Endothelial cell (in vitro differentiated cells): Measurements from ENCODE around the gene TMEM232. TPM values are rescaled to one million over a fixed set of nuclear protein-coding genes. Genes with fewer than 3 reads are reported as not detected.
"Not testable (repeated sequence)": the region's sequence is repeated elsewhere in the genome, so short reads cannot be mapped to it uniquely, and the experiment has no call there.

Source experiments
- DNase-seq: peaks from one replicate; pipeline ENCODE4 v3.0.0; 2021; ENCODE audit warnings: low spot score
- H3K27ac Mint-ChIP-seq: one replicate; pipeline ENCODE4 v1.8.0; 2021; ENCODE audit warnings: mixed read lengths, inconsistent platforms; ENCODE audit not compliant: unreplicated experiment
- H3K27me3 Mint-ChIP-seq: one replicate; pipeline ENCODE4 v1.8.0; 2021; ENCODE audit warnings: mild to moderate bottlenecking, moderate library complexity, mixed read lengths, inconsistent platforms; ENCODE audit not compliant: unreplicated experiment
- H3K36me3 Mint-ChIP-seq: one replicate; pipeline ENCODE4 v1.8.0; 2021; ENCODE audit warnings: mild to moderate bottlenecking, low read depth, mixed read lengths, inconsistent platforms; ENCODE audit not compliant: unreplicated experiment
- H3K4me1 Mint-ChIP-seq: one replicate; pipeline ENCODE4 v1.8.0; 2021; ENCODE audit warnings: mild to moderate bottlenecking, mixed read lengths, inconsistent platforms; ENCODE audit not compliant: unreplicated experiment
- H3K4me3 Mint-ChIP-seq: one replicate; pipeline ENCODE4 v1.8.0; 2021; ENCODE audit warnings: mild to moderate bottlenecking, mixed read lengths, inconsistent platforms; ENCODE audit not compliant: unreplicated experiment
- H3K9me3 Mint-ChIP-seq: one replicate; pipeline ENCODE4 v1.8.0; 2021; ENCODE audit warnings: mixed read lengths, inconsistent platforms; ENCODE audit not compliant: unreplicated experiment
- CTCF ChIP-seq: fragments of 200-600 bp; sonication (generic); IDR thresholded peaks from one replicate; pipeline ENCODE4 v1.5.0; 2021; ENCODE audit warnings: antibody characterized with exemption; ENCODE audit not compliant: unreplicated experiment
- total RNA-seq: library from RNA; stranded (reverse); fragmentation: NEBNext Ultra II Directional; extraction: Animal tissue kit (Norgen Biotek cat#: 25700); gene quantifications from one replicate; pipeline ENCODE4 v1.2.1, GENCODE V29; 2021; ENCODE audit not compliant: unreplicated experiment

Gene TMEM232
- total RNA-seq, 1 donor from 2014 or later: 3.1 TPM

- no peak for TF ChIP-seq CTCF
- H3K4me1 Mint-ChIP-seq: no peaks in the 10 kb centered on the region
- H3K27ac Mint-ChIP-seq: no peak overlapping the region
Observed at GRCh38 chr5:110681109-110681508, 45.4 kb downstream of the TMEM232 start.

GRCh38 chr5:110676554-110676953 is 49.9 kb downstream of the TMEM232 start:
- not testable (repeated sequence) for H3K27me3 Mint-ChIP-seq, H3K4me3 Mint-ChIP-seq, H3K27ac Mint-ChIP-seq, H3K4me1 Mint-ChIP-seq, DNase-seq, H3K36me3 Mint-ChIP-seq, H3K9me3 Mint-ChIP-seq

More at GRCh38 chr5:110681109-110681508, 45.4 kb downstream of the TMEM232 start:
- no peaks in the 10 kb centered on the region for H3K9me3 Mint-ChIP-seq
- H3K27me3 Mint-ChIP-seq: no peaks in the 10 kb centered on the region
- H3K36me3 Mint-ChIP-seq: no peaks in the 10 kb centered on the region
- H3K4me3 Mint-ChIP-seq: no peak overlapping the region
- DNase-seq: no peak

GRCh38 chr5:110665184-110665726 is 61.2 kb downstream of the TMEM232 start:
- no peak overlapping the region for H3K27ac Mint-ChIP-seq
- no peak for TF ChIP-seq CTCF
- no peaks in the 10 kb centered on the region for H3K27me3 Mint-ChIP-seq
- H3K36me3 Mint-ChIP-seq: no peaks in the 10 kb centered on the region
- H3K9me3 Mint-ChIP-seq: no peaks in the 10 kb centered on the region
- H3K4me1 Mint-ChIP-seq: peaks cover 8% of the 10 kb centered on the region
- DNase-seq: no peak
- H3K4me3 Mint-ChIP-seq: no peak overlapping the region

GRCh38 chr5:110663525-110663924 is 62.9 kb downstream of the TMEM232 start:
- Mint-ChIP-seq H3K36me3 (no peaks in the 10 kb centered on the region), H3K27me3 (no peaks in the 10 kb centered on the region), H3K9me3 (no peaks in the 10 kb centered on the region), H3K4me3 (no peak overlapping the region), H3K27ac (no peak overlapping the region), H3K4me1 (peaks cover 8% of the 10 kb centered on the region)
- TF ChIP-seq CTCF: no peak
- DNase-seq: no peak

- Mint-ChIP-seq H3K9me3 (no peaks in the 10 kb centered on the region), H3K27ac (no peak overlapping the region), H3K27me3 (no peaks in the 10 kb centered on the region), H3K36me3 (no peaks in the 10 kb centered on the region), H3K4me3 (no peak overlapping the region), H3K4me1 (no peaks in the 10 kb centered on the region)
- no peak for DNase-seq
- TF ChIP-seq CTCF: no peak
Observed at GRCh38 chr5:110658006-110658405, 68.5 kb downstream of the TMEM232 start.
